Effector memory CD4-positive, alpha-beta T cell (primary cell): Measurements from ENCODE around the gene CTCF.

Experiments used
- DNase-seq, 3 donors: peaks; one replicate each; pipeline ENCODE4 v3.0.0-alpha.2; 2020
- H3K27ac ChIP-seq: 2 replicates; pipeline ENCODE4 v1.7.0; 2013; ENCODE audit warnings: mild to moderate bottlenecking, low read length, moderate library complexity; ENCODE audit not compliant: insufficient read depth, poor library complexity, severe bottlenecking
- H3K27me3 ChIP-seq: replicated peaks from 2 replicates; pipeline ENCODE4 v1.7.0; 2013; ENCODE audit warnings: mild to moderate bottlenecking, low read length; ENCODE audit not compliant: insufficient read depth, control insufficient read depth, poor library complexity, severe bottlenecking
- H3K36me3 ChIP-seq: 2 replicates; pipeline ENCODE4 v1.7.0; 2013; ENCODE audit warnings: mild to moderate bottlenecking, low read length, moderate library complexity; ENCODE audit not compliant: control insufficient read depth, insufficient read depth
- H3K4me1 ChIP-seq: 2 replicates; pipeline ENCODE4 v1.7.0; 2013; ENCODE audit warnings: low read length, mild to moderate bottlenecking; ENCODE audit not compliant: control insufficient read depth, insufficient read depth, poor library complexity, severe bottlenecking
- H3K4me3 ChIP-seq: 2 replicates; pipeline ENCODE4 v1.7.0; 2013; ENCODE audit warnings: low read length, low read depth, mild to moderate bottlenecking; ENCODE audit not compliant: insufficient read depth, poor library complexity, severe bottlenecking
- H3K9me3 ChIP-seq: 2 replicates; pipeline ENCODE4 v1.7.0; 2013; ENCODE audit warnings: mild to moderate bottlenecking, low read length, moderate library complexity; ENCODE audit not compliant: control insufficient read depth

Gene CTCF

GRCh38 chr16:67656344-67657016 is 94.2 kb downstream of the CTCF start:
- DNase-seq: no peak
- Histone ChIP-seq H3K4me1 (peaks cover 25% of the 10 kb centered on the region), H3K36me3 (peaks cover 53% of the 10 kb centered on the region), H3K9me3 (no peaks in the 10 kb centered on the region), H3K4me3 (no peak overlapping the region), H3K27ac (no peak overlapping the region), H3K27me3 (no peaks in the 10 kb centered on the region)

GRCh38 chr16:67657017-67657608 is 94.8 kb downstream of the CTCF start:
- H3K27me3 ChIP-seq: no peaks in the 10 kb centered on the region
- H3K36me3 ChIP-seq: peaks cover 47% of the 10 kb centered on the region
- H3K4me3 ChIP-seq: no peak overlapping the region
- no peak overlapping the region for H3K27ac ChIP-seq
- H3K9me3 ChIP-seq: no peaks in the 10 kb centered on the region
- DNase-seq: no peak
- peaks cover 28% of the 10 kb centered on the region for H3K4me1 ChIP-seq

GRCh38 chr16:67657751-67658518 is 95.6 kb downstream of the CTCF start:
- no peak overlapping the region for H3K27ac ChIP-seq
- no peaks in the 10 kb centered on the region for H3K9me3 ChIP-seq
- peaks cover 44% of the 10 kb centered on the region for H3K36me3 ChIP-seq
- DNase-seq: no peak
- H3K4me1 ChIP-seq: peaks cover 28% of the 10 kb centered on the region
- H3K27me3 ChIP-seq: no peaks in the 10 kb centered on the region
- H3K4me3 ChIP-seq: no peak overlapping the region

- no peaks in the 10 kb centered on the region for H3K9me3 ChIP-seq
- peaks cover 28% of the 10 kb centered on the region for H3K4me1 ChIP-seq
- peaks cover 40% of the 10 kb centered on the region for H3K36me3 ChIP-seq
- no peaks in the 10 kb centered on the region for H3K27me3 ChIP-seq
- H3K27ac ChIP-seq: peak overlapping the region; percentile 93
- H3K4me3 ChIP-seq: peak overlapping the region; percentile 88
- no peak for DNase-seq
These were observed 96.7 kb downstream of the CTCF start for GRCh38 chr16:67658849-67659674.

GRCh38 chr16:67659675-67660563 is 97.6 kb downstream of the CTCF start, which contains the start of gene ACD:
TSS of gene ACD (minus strand) at chr16:67660260. CDS start at chr16:67660220, 40 bp downstream.
- peak; percentile 84 to 90 (median 87) for DNase-seq
- peaks cover 28% of the 10 kb centered on the region for H3K4me1 ChIP-seq
- H3K9me3 ChIP-seq: no peaks in the 10 kb centered on the region
- H3K27ac ChIP-seq: peak within 1 kb of the TSS; percentile 93
- H3K27me3 ChIP-seq: no peaks in the 10 kb centered on the region
- peak within 1 kb of the TSS; percentile 88 for H3K4me3 ChIP-seq
- peaks cover 31% of the 10 kb centered on the region for H3K36me3 ChIP-seq

GRCh38 chr16:67660564-67661028 is 98.3 kb downstream of the CTCF start, which contains the start of gene PARD6A:
TSS of gene PARD6A (plus strand) at chr16:67660960. CDS start at chr16:67661039, 79 bp downstream.
- H3K4me1 ChIP-seq: peaks cover 28% of the 10 kb centered on the region
- H3K36me3 ChIP-seq: peaks cover 24% of the 10 kb centered on the region
- peak within 1 kb of the TSS; percentile 88 for H3K4me3 ChIP-seq
- H3K9me3 ChIP-seq: no peaks in the 10 kb centered on the region
- H3K27me3 ChIP-seq: no peaks in the 10 kb centered on the region
- peak within 1 kb of the TSS; percentile 93 for H3K27ac ChIP-seq
- peak; percentile 92 to 96 (median 95) for DNase-seq

- Histone ChIP-seq H3K27me3 (no peaks in the 10 kb centered on the region), H3K36me3 (peaks cover 18% of the 10 kb centered on the region), H3K9me3 (no peaks in the 10 kb centered on the region), H3K4me1 (peaks cover 35% of the 10 kb centered on the region), H3K4me3 (peak overlapping the region; percentile 51), H3K27ac (peak overlapping the region; percentile 93)
- DNase-seq: no peak
These were observed 98.9 kb downstream of the CTCF start for GRCh38 chr16:67661101-67661761.

- no peak for DNase-seq
- peaks cover 38% of the 10 kb centered on the region for H3K4me1 ChIP-seq
- H3K9me3 ChIP-seq: no peaks in the 10 kb centered on the region
- H3K36me3 ChIP-seq: peaks cover 12% of the 10 kb centered on the region
- H3K27ac ChIP-seq: no peak overlapping the region
- H3K4me3 ChIP-seq: no peak overlapping the region
- H3K27me3 ChIP-seq: no peaks in the 10 kb centered on the region
These were observed 99.7 kb downstream of the CTCF start for GRCh38 chr16:67661886-67662652.
